GM12892 (cell line): ENCODE measurements around the gene MYOZ1.

Experiments
- DNase-seq: peaks from one replicate; pipeline ENCODE4 v3.0.0; 2011; ENCODE audit not compliant: insufficient read length
- FAIRE-seq: peaks from 2 replicates; lab custom pipeline; 2011; peaks lifted over from hg19 to GRCh38; lab: Jason Lieb, UNC
- POLR2A ChIP-seq: IDR thresholded peaks from 2 replicates; pipeline ENCODE4 v1.6.1; 2011; ENCODE audit warnings: low read depth, low read length, control low read depth
- POLR2AphosphoS5 ChIP-seq: IDR thresholded peaks from 2 replicates; pipeline ENCODE4 v1.6.1; 2011; ENCODE audit warnings: low read depth, low read length, control low read depth
- TAF1 ChIP-seq: IDR thresholded peaks from 2 replicates; pipeline ENCODE4 v1.6.1; 2011; ENCODE audit warnings: low read depth, mild to moderate bottlenecking, control low read depth, low read length, borderline replicate concordance

MYOZ1 gene

DNA sequence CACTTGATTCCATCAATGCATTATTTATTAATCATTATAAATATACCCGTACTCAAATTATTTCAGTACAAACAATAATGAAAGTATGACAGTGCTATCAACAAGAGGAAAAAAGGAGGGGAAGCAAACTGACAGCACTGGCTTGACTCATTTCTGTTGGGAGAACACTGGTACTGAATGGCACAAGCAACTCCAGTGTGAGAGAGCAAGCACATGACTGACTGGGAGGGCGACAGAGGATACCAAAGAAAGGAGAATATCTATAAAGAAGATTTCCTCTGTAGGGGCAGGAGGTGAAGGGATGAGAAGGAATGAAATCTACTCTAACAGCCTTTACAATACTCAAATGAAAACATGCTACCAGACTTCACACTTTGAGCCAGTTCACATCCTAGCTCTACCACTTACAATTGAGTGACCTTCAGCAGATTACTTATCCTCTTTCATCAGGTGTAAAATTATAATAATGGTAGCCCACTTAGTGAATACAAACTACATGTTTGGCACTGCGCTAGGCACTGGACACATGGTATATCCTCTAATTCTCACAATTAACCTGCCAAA, 51.6 kb downstream of the MYOZ1 start:
- no peak for DNase-seq
- no peak for FAIRE-seq
- TF ChIP-seq TAF1 (no peak), POLR2AphosphoS5 (no peak), POLR2A (no peak)

DNA sequence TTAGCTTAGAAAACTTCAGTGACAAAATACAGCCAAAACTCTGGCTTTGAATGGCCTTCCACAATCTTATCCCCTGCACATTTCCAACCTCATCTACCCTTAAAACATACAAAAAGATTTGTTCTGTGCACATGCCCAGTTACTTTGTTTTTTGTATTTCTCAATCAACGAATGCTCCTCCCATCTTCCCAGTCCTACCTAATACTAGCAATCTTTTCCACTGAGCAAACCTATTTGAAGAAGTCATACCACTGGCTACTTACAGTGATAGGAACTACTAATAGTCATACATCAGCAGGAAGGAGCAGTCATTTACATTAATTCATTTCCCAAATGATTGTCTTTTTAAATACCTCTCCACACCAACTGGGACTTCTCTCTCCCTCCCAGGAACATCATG, 52.6 kb downstream of the MYOZ1 start:
- DNase-seq (no peak), FAIRE-seq (no peak)
- TF ChIP-seq POLR2A (no peak), POLR2AphosphoS5 (no peak), TAF1 (no peak)

DNA sequence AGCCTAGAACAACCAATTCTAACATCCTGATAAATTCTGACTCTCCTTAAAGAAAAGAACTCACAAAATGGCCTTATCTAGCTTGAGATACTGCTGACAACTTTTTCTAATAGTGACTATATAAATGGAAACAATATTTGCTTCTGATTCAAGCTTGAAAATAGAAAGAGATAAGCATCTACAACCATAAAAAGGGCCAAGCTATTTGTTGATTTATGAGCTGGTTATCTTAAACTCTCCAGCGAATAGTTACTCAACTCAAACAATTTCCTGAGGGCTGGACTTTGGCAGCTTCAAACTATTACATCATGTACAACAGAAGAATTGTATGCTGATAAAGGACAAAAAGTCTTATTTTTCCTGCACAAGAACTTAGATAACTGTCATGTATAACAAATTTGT, 54.7 kb downstream of the MYOZ1 start:
- no peak for FAIRE-seq
- TF ChIP-seq POLR2AphosphoS5 (no peak), TAF1 (no peak), POLR2A (no peak)
- DNase-seq = no peak

DNA sequence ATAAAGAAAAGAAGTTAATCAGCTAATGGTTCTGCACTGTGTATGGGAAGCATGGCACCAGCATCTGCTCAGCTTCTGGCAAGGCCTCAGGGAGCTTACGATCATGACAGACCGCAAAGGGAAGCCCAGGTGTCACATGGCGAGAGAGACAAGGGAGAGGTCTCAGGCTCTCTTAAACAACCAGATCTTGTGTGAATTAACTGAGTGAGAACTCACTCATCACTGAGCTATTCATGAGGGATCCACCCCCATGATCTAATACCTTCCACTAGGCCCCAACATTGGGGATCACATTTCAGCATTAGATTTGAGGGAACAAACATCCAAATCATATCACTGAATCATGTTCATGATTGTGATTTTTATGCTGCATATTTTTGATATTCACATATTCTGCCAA, 55.9 kb downstream of the MYOZ1 start:
- no peak for FAIRE-seq
- no peak for TF ChIP-seq TAF1
- no peak for TF ChIP-seq POLR2AphosphoS5
- no peak for TF ChIP-seq POLR2A

DNA sequence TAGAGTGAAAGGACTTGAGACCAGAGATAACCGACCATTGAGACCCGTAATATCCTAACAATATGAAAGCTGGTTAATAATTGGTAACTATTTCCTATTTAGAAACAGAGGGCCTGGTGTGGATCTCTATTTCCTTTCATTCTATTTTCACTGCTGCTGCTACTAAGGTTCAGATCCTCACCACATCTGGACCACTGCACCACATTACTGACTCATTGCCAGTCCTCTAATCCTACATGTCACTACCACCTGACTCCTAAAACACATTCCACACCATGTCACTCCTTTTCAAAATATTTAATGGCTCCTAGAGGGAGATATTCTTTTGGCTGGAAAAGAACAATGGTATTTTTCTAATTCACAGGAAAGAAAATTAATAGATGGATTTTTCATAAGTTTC, 56.5 kb downstream of the MYOZ1 start:
- TF ChIP-seq POLR2A = no peak
- no peak for TF ChIP-seq POLR2AphosphoS5
- TF ChIP-seq TAF1 = no peak
- FAIRE-seq (no peak), DNase-seq (no peak)

More for the DNA sequence above, 55.9 kb downstream of the MYOZ1 start:
- no peak for DNase-seq

DNA sequence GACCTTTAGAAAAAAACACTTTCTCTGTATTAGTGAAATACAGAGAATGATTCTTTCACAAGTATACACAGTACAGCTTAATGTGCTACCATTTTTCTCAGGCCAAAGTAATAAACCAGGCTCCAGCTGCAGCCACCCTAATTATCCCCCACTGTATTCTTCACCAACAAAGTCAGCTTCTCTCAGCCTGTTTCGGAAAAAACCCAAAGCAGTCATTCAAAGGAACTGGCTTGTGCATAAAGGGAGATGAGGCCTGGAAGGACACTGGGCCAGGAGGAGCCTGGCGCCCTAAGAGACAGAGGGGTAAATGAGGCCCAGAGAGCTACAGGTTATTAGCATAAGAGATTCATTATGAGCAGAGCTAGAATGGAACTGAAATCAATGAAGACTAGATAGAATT, 59.4 kb downstream of the MYOZ1 start:
- DNase-seq (no peak), FAIRE-seq (no peak)
- TF ChIP-seq TAF1 = no peak
- no peak for TF ChIP-seq POLR2AphosphoS5
- TF ChIP-seq POLR2A = no peak
